ENCODE measurements around the gene F3.

F3 gene

GRCh38 chr1:94528826-94529225, 12.7 kb downstream of the F3 start:
- no peak for DNase-seq (ENCODE audit: low read depth in 2 of 2, low spot score in 1 of 2)

GRCh38 chr1:94528299-94528698, 13.3 kb downstream of the F3 start:
- DNase-seq (ENCODE audit: low read depth in 2 of 2, low spot score in 1 of 2) = no peak

GRCh38 chr1:94527447-94528031, 14.0 kb downstream of the F3 start:
- DNase-seq (ENCODE audit: low read depth in 2 of 2, low spot score in 1 of 2) = no peak

- no peak for DNase-seq (ENCODE audit: low read depth in 2 of 2, low spot score in 1 of 2)
These were observed 15.2 kb downstream of the F3 start for GRCh38 chr1:94526152-94526980.

- DNase-seq (ENCODE audit: low read depth in 2 of 2, low spot score in 1 of 2) = no peak
These were observed 17.0 kb downstream of the F3 start for GRCh38 chr1:94524531-94524930.

- DNase-seq (ENCODE audit: low read depth in 2 of 2, low spot score in 1 of 2) = no peak
These were observed 19.3 kb downstream of the F3 start for GRCh38 chr1:94522304-94522703.

- no peak for DNase-seq (ENCODE audit: low read depth in 2 of 2, low spot score in 1 of 2)
These were observed 22.2 kb downstream of the F3 start for GRCh38 chr1:94519351-94519750.

GRCh38 chr1:94515296-94515947, 26.1 kb downstream of the F3 start:
- no peak for DNase-seq (ENCODE audit: low read depth in 2 of 2, low spot score in 1 of 2)

- DNase-seq (ENCODE audit: low read depth in 2 of 2, low spot score in 1 of 2) = no peak
These were observed 27.3 kb downstream of the F3 start for GRCh38 chr1:94514095-94514727.

GRCh38 chr1:94512816-94513215, 28.7 kb downstream of the F3 start:
- DNase-seq (ENCODE audit: low read depth in 2 of 2, low spot score in 1 of 2) = no peak

- no peak for DNase-seq (ENCODE audit: low read depth in 2 of 2, low spot score in 1 of 2)
These were observed 37.0 kb downstream of the F3 start for GRCh38 chr1:94504601-94505000.

- DNase-seq (ENCODE audit: low read depth in 2 of 2, low spot score in 1 of 2) = no peak
These were observed 38.4 kb downstream of the F3 start for GRCh38 chr1:94503153-94503552.

- DNase-seq (ENCODE audit: low read depth in 2 of 2, low spot score in 1 of 2) = no peak
These were observed 39.6 kb downstream of the F3 start for GRCh38 chr1:94501935-94502334.

- no peak for DNase-seq (ENCODE audit: low read depth in 2 of 2, low spot score in 1 of 2)
These were observed 40.1 kb downstream of the F3 start for GRCh38 chr1:94501426-94501825.

GRCh38 chr1:94496076-94496755, 45.3 kb downstream of the F3 start:
- no peak for DNase-seq (ENCODE audit: low read depth in 2 of 2, low spot score in 1 of 2)

GRCh38 chr1:94490556-94490955, 51.0 kb downstream of the F3 start:
- DNase-seq (ENCODE audit: low read depth in 2 of 2, low spot score in 1 of 2) = no peak

GRCh38 chr1:94486990-94487389, 54.6 kb downstream of the F3 start:
- no peak for DNase-seq (ENCODE audit: low read depth in 2 of 2, low spot score in 1 of 2)

GRCh38 chr1:94481473-94481933, 60.1 kb downstream of the F3 start:
- peak in 1 of 2 donors; percentile 1 for DNase-seq (ENCODE audit: low read depth in 2 of 2, low spot score in 1 of 2)

- DNase-seq (ENCODE audit: low read depth in 2 of 2, low spot score in 1 of 2) = no peak
These were observed 61.9 kb downstream of the F3 start for GRCh38 chr1:94479682-94480081.

Measured in stimulated activated CD8-positive, alpha-beta memory T cell treated with anti-CD3 and anti-CD28 coated beads, Interleukin-4, amount 100 ng/mL, for 4 hours (primary cell).